ENCODE data around the gene DCANP1.

DCANP1 gene

DNA sequence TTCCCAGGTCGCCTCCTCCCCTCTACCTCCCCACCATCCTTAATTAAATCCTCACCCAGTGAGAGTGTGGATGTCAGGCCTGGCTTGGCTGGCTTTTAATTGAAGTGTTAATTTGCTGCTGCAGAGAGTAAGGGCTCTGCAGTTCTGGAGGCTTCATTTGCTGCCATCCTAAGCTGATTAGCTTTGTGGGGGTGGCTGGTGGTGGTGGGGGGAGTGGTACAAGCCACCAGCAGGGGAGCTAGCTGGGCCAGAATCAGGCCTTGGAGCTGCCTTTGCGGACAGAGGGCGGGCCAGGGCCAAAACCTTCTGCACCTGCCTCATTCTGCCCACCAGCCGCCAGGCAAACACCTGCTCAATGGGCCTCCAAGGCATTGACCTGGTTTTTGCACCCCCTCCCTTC, 31.8 kb upstream of the DCANP1 start:
- no peak for DNase-seq

DNA sequence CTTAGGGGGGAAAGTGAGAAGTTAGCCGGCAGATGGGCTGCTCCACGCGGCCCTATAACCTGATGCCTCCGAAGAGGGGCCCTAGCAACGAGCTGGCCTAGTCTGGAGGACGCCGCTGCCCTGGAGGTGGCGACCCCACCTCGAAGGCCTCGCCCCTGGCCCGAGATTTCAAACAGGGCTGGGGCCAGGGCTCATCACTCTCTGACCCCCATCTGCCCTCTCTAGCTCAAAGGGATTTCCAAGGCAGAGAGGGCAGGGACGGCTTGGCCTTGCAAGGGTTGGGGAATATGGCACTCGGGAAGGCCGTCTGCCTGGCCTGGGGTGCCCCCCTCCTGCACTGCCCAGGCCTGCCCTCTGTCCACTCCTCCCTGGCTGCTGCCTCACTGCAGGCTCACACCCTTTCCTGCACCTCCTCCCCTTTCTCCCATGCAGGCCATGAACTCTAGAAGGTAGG, 30.5 kb upstream of the DCANP1 start:
- no peak for DNase-seq

DNA sequence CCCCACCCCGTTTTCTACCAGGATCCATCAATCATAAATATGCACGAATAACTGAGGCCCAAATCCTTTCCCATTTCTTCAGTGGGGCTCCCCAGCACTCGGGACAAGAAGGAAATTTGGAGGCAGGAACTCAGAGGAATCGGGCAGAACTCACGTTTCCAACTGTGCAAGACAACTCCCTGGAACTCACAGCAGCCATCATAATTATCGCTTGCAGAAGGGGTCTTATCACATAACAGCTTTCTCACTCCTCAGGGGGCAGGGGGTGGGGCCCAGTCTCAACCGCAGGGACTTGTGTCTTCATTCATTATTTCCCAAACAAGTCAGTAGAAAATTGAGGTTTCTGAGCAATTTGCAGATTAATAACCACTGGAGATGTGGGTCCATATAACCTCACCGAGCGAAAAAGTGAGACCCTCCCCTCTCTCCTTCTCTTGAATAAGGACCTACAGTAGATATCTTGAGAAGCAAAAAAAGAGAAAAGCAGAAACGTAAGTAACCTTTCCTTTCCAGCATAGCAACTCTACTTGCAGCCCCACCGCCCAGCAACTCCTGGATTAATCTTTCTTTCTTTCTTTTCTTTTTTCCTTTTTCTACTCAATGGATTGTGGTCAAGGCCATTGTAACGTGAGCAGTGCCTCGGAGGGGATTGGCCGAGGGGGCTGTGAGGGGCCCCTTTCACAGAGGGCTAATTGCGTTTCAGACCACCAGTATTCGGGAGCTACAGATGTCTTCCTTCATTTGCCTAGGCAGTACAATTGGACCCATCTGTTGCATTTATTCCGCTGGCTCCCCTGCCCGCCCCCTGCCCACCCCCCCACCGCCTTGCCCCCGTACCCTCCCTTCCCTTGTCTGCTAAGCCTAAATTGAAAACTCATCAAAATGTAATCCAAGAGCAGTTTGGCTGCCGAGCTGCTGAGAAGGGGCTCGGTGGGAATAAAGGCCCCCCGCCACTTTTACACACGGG, 29.8 kb upstream of the DCANP1 start:
- DNase-seq: no peak

DNA sequence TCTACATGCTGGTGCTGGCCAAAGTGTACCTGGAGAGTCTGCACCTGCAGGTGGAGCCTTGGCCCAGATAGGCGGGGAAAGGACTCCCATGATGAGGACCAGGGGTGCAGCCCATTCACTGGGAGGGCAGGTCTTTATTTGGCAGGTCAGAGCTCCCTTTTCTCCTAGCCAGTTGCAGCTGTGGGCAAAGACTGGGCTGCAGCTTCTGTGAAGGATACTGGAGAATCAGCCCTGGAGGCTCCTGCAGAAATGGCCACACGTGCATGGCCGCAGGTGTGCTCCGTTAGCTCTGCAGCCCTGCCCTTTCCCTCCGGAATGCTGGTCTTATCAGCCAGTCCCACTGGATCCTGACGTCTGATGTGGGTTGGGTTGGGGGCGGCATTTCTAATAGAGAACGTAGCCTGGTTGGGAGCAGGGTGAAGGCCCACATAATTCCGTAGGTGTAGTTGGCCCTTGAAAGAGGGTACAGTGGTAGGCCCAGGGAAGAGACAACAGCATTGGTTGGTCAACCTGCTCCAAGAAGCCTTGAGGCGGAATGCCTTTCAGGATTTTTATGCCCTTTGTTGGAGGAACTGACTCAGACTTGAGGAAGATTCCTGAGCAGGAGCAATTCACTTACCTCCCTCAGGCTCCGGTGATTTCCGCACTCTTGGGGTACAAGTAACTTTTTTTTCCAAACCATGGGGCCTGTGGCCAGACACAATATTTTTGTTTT, 27.0 kb upstream of the DCANP1 start:
- no peak for DNase-seq

DNA sequence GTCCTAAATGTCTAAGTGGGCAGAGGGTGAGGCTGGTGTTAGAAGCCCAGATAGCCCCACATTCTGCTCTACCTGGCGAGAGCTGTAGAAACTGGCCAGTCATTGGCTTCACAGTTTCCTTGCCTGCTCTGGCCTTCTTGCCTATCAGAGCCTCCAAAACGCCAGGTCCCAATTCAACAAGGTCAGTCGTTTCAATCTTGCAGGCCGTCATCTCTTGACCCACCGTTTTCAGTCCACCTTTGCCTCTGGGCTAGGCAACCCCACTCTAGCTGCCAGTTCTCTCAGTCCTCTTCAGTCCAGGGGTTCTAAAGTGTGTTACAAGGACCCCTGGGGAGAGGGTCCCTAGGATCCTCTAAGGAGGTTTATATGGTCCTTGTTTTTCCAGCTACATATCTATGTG, 25.0 kb upstream of the DCANP1 start:
- no peak for DNase-seq

DNA sequence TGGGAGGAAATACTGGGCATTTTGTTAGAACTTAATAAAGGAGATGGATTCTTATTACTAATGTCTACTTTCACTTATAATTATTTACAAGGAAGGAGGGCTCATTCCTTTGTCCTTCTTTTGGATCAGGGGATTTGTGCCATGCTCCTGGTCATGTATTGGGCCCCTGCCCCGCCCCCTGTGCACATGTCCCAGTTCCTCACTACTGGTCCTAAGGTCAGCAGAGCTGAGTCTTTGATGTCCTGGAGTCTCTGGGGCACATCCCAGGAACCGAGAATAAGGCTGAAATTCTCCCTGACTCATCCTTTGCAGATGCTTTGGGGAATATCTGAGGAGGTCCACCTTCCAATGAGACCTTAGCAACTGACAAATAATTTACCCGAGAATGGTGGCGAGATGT, 24.6 kb upstream of the DCANP1 start:
- no peak for DNase-seq

DNA sequence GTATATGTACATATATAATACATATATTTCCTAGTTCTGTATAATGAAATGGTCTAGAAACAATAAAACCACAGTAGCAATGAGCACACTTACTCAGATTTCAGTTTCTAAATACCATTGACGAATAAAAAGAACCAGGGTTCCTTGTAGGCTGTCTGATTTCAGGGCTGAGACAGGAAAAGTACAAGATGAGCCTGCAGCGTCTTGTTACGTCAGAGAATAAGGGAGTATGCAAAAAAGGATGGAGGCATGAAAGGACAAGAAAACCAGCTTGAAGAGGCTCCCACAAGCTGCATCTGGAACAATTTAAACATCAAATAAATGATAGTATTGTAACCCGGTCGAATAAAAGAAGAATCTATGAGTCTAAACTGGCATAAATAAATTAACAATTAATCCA, 22.8 kb upstream of the DCANP1 start:
- no peak for DNase-seq

DNA sequence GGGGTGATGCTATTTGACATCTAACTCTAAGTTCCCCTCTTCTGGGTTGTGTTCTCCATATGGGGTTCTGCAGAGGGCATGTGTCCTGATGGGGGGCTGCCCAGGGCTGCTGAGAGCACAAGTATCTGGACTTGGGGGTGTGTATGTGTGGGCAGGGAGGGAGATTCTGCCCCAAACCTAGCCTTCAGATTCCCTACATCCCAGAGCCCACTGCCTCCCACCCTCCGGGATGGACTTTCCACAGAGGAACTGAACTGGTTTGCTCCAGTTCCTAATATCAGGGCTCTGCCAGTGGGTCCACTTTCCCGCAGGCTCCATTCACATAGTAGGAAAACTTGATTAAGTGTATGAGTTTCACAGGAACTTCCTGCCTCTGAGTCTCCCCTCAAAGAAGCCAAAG, 21.4 kb upstream of the DCANP1 start:
- no peak for DNase-seq

DNA sequence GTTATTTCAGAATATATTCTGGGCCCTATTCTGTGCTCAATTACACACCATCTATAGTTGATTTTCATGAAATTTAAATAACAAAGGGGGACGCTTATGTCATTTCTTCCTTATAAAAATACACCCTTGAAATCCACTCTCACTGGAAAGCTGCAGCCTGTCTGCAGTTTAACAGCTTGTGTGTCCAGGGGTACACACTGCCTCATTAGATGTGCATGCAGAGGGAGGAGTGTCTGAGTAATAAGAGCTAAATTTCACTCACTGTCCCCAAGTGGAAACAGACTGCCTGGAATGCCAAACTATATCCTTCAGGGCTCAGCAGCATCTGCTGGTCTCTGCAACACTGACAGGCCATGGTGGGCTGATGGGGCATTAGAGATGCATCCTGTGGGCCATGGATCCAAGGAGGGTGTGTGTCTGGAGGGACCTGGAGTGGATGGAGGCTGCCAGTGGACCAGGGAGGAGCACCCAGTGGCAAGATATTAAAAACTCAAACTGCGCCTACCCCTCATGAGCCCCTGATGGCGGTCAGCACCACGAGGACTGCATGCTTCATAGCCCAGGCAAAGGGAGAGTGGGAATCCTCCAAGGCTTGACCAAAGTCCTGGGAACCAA, 20.8 kb upstream of the DCANP1 start:
- no peak for DNase-seq

DNA sequence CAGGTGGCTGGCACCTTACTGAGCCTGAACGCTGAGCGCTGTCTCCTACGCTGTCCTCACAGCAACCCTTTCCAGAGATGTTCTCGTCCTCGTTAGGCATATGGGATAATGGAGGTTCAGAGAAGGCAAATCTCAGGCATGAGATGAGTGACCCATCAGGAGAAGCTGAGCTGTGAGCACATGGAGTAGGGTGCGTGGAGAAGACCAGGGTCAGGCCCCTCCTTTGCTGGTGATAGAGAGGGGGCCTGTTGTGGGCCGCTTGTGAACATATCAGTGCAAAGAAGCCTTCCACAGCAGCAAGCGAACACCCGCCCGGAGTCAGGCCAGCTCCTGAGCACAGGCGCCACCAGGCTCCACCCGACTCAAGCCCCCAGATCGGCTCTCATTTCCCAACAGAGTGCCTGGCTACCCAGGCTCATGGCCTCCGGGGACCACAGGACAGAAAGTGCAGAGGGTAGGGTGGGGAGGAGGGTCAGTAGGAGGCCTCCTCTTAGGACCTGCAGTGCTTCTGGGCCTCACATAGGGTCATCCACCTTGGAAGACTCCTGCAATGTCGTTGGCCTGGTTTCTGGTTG, 20.0 kb upstream of the DCANP1 start:
- DNase-seq: no peak

DNA sequence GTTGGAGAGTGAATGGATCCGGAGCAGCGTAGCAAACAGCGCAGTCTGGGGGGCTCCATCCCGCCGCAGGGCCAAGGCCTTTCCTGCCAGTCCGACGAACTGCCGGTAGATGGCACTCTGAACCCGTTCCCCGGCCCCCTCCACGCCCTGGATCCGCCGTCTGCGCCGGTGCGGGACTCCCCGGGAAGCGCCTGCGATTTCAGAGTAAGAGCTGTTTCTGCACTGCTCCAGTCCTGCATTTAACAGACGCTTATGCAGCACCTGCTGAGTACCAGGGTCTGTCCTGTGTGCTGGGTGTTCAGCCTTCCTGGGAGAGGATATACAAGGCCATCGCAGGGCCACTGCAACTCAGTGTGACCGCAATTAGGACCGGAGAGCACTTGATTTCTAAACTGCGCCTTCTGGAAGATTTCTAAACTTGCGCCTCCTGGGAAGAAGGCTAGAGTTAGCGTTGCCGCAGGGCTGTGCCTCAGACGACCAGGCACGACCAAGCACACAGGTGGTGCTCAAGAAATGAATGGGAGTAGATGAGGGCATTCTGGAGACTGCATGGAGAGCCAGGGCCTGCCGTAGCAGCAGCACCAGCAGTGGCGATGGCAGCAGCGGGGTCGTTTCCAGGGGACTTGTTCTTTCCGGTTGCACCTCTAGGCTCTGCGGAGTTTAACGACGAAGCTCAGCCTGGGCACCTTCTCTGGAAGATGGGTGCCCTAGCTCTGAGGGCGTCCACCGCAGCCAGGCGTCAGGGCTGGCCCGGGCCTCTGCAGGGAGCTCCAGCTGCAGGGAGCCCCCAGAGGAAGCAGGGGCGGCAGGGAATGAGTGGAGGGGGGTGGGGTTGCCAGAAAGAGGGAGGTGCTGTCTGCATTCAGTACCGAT, 19.3 kb upstream of the DCANP1 start:
- DNase-seq: no peak

DNA sequence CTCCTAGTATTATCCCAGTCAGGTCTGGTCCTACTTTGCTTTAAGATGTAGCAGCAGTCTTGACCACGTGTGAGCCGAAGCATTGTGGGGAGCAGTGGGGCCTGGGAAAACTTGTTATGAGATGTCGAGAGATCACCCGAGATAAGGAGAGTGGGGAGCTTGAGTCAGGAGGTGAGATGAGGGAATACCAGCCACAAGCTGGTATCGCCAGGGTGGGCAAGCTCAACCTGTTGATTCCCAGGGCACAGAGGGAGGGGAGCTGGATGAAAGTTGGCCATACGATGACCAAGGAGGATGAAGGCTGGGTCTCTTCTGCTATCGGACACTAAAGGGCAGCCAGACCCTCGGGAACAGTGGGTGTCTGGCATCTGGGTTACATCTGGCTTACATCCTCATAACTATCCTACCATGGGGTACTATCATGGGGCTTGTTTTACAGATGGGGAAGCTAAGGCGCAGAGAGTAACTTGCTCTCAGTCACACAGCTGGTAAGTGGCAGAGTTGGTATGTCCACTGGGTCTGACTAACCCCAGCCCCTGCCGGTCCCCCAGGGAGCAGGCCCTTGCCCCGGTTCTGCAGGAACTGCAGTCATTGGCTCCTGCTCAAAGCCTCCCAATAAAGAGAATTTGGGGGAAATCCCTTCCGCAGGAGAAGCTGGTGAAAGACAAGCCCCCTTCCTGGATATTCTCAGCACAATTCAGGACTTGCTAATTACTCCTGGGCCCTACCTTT, 18.4 kb upstream of the DCANP1 start:
- no peak for DNase-seq

DNA sequence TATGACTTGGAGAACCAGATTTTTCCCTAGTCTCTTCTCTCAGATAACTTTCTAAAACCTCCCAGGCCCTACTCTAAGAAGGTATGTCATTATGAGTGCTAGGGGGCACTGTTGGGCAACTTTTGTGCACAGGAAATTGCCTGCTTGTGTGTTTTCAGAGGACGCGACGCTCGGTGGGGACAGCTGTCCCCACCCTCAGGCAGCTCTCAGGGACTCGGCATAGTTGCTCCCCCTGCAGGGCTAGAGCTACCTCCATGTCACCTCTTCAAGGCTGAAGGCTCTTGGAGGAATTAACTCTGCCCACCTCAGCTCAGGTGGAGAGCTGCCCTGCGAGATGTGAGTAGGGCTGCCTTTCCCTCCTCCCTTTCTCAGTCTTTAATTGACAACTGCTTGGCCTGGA, 15.2 kb upstream of the DCANP1 start:
- no peak for DNase-seq

DNA sequence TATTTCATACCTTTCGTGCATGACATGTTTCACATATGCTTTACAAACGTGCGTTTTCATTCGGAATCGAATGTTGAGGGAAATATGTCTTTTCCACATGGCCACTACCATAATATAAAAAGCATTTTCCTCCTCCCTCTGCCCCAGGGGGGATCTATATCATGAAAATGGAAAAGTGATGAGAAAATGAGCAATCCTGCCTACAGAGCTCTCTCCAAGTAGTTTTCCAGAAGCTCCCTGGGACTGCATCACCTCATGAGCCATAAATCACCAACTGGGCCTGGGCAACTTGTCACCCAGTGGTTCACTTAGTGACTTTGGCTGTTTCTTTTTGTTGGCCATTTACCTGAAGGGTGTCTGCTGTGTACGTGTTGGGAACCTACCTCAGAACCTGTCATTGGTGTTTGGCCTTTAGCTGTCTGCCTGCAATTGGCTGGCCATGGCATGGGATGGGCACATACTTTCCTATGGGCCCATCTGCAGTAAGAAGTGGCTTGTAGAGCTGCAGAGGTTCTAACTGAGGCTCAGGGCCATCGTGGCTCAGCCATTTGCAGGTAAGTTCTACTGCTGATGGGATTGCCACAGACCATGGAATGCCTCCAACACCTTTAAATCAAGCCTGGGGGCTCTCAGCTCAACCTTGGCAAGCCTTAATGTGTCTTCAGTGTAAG, 14.5 kb upstream of the DCANP1 start:
- DNase-seq: no peak

DNA sequence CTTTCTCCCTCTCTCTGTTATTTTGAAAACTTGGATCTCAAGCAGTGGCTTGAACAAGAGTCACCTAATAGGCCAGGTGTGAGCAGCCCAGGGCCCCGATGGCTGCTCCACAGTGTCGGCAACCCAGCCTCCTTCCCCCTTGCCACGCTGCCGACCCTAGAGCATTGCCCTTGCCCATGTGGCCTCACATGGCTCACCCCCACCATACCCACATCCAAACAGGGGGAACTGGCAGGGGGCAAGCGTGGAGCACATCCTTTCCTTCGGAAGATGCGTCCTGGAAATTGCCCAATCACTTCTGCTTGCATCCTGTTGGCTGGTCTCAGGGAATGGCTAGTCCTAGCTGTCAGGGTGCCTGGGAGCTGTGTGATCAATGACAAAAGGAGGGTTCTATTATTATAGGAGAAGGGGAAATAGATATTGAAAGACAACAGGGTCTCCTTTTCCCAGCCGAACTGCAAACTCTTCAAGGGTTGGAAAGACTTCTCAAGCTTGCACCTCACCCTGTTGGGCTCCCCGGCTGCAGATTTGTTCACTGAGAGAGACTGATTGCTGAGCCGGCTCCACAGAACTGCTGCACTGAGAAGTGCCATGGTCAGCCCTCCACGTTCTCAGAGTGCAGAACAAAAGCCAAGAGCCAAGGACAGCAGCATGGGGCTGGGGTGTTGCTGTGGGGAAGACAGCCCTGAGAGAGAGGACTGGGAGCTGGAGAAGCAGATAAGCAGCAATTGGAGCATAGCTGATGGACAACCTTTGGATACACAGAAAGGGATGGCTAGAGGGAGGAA, 13.3 kb upstream of the DCANP1 start:
- no peak for DNase-seq

DNA sequence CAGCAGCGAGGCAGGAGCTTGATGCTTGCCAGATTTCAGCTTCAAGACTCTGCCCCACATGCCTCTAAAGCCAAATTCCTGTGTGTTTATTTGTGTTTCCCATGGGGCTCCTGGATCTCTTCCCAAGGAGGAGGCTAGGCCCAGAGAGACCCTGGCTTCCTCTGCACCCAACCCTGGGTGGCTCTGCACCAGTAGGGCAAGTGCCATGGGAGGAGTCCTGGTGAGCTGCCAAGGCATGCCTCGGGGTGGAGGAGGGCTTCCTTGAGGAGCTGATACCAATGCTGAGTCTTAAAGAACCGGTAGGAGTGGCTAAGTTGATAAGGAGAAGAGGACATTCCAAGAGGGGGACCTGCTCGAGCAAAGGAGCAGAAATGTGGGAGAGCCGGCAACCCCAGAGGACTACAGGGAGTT, 11.8 kb upstream of the DCANP1 start:
- DNase-seq: no peak

DNA sequence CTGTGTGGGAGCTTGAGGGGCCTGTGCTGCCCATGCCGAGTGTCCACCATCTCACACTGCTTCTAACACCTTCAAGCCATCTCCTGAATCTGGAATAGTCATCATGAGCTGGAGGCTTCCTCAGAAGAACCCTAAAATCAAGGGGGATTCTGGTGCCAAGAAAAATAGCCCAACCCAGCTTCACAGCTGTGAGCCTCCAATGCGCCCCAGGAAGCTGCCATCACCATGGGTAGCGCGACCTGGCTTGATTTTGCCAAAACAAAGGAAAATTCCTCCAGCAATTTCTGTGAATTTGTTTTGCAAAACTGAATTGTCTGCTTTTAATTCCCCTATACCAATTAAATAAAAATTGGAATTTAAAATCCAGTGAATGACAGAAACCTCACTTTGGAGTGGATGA, 11.2 kb upstream of the DCANP1 start:
- no peak for DNase-seq

DNA sequence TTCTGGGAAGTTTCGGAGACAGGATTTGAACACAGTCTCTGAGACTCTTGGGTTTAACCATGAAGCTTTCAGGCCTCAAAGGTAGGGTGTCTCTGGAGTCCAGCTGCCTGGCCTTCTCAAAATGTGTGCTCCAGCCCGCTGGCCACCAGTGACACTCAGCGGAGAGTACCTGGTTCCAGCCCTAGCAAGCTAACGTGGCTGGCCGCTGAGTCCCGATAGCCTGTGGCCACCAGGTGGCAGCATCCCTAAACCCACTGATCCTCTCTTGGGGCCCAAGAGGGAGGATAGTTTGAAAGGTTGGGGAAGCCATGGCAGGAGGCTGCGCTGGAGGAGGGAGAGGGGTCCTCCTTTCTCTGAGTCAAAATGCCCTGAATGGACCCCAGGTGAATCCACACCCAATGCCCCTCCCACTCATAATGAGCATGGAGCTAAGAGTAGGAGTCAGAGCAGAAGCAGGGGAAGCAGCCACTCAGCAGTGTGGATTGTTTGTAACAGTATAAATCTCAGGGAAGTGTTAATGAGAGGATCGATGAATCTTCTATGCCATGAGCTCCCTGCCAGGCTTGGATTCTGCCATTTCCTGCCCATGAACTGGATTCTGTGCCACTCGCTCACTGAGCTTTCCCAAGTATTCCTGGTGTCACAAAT, 10.4 kb upstream of the DCANP1 start:
- no peak for DNase-seq

DNA sequence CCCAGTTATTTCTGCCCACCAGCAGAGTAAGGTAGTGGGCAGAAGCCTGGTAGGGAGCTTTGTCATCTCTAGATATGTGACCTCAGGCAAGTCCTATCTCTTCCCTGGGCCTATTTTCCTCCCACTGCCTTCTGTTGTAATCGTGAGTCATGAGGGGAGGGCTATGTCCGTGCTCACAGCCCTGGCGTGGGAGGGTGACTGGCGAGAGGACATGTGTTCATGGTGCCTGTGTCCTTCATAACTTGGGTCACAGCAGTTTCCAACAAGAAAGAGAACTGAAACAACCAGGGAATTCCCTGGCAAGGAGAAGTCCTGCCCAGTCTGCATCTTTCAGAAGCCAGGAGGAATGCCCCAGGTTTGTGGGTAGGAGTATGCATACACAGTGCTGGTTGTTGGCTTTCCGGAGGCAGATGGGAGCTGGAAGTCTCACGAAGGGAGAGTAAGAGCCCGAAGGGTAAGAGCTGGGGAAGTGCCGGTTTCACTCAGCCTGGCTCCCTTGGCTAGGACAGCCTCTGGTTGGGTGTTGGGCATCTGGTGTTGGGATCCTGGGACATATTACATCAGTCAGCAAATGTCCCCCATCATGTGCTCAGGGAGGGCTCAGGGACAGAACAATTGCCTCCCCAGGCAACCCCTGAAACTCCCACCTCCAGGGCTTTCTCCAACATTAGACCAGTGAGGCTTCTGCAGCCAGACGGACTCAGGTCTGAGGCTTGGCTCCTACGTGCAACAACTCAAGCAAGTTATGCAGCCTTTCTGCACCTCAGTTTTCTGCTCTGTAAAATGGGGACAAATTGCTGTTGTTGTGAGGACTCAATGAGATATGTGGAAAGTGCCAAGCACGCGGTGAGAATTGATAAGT, 9.3 kb upstream of the DCANP1 start:
- no peak for DNase-seq

All from DMS79 (cell line).